DMS153 treated with DMSO at 0.1 percent for 48 hours (cell line): ENCODE data around the gene GLB1L.
"Not testable (repeated sequence)": the region's sequence is repeated elsewhere in the genome, so short reads cannot be mapped to it uniquely, and the experiment has no call there.

Experiments
- DNase-seq: peaks from one replicate; lab custom pipeline; 2025; ENCODE audit not compliant: unreplicated experiment; lab: John Stamatoyannopoulos, UW

GLB1L gene

DNA sequence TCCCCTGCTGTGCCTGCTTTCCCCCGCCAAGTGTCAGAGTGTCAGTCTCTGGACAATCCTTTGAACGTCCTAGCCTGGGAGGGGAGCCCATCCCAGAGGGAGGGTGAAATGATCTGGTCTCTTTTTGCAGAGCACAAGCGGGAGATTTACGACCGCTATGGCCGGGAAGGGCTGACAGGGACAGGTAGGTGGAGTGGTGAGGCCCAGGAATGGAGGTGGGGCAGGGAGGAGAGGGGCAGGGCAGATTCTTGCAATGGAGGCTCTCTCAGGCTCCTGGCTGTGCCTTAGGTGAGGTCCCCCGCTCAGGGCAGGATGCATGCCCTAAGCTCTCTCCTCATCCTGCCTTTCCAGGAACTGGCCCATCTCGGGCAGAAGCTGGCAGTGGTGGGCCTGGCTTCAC lies 36.3 kb upstream of the GLB1L start:
- no peak for DNase-seq

- no peak for DNase-seq
Observed at GRCh38 chr2:219280651-219281050, 35.4 kb upstream of the GLB1L start.

GRCh38 chr2:219279916-219280516 lies 34.8 kb upstream of the GLB1L start:
- DNase-seq: no peak

- peak; percentile 94 for DNase-seq
Observed at GRCh38 chr2:219279151-219279915, 34.1 kb upstream of the GLB1L start, which contains the start of gene DNAJB2. DNAJB2 (plus strand) TSS chr2:219279366; CDS start chr2:219279834, 468 bp downstream.

- DNase-seq: no peak
Observed at GRCh38 chr2:219278655-219279150, 33.5 kb upstream of the GLB1L start.

GRCh38 chr2:219277703-219278654 lies 32.7 kb upstream of the GLB1L start:
- DNase-seq: peak; percentile 68

GRCh38 chr2:219274361-219274921 lies 29.2 kb upstream of the GLB1L start:
- no peak for DNase-seq

DNA sequence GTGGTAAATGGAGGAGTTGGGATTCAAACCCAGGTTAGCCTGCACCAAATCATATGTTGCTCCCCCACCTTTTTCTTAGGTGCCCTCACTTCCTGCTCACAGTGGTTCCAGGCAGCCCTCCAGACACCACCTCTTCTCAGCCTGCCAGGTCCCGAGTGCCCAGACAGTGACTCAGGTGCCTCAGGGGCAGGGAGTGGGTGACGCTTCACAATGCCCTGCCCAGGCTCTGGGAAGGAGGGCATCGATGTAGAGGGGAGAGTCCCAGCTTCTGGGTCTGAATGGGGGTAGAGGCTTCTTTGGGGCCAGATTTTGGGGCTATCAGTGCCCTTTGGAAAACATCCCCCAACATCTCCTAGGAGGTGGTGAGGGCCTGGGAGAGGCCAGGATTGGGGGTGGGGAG lies 28.7 kb upstream of the GLB1L start:
- no peak for DNase-seq

GRCh38 chr2:219272995-219273394 lies 27.8 kb upstream of the GLB1L start:
- no peak for DNase-seq

GRCh38 chr2:219272356-219272755 lies 27.1 kb upstream of the GLB1L start:
- no peak for DNase-seq

- DNase-seq: no peak
Observed at GRCh38 chr2:219271021-219271420, 25.8 kb upstream of the GLB1L start.

GRCh38 chr2:219270055-219270372 lies 24.8 kb upstream of the GLB1L start:
- no peak for DNase-seq

DNA sequence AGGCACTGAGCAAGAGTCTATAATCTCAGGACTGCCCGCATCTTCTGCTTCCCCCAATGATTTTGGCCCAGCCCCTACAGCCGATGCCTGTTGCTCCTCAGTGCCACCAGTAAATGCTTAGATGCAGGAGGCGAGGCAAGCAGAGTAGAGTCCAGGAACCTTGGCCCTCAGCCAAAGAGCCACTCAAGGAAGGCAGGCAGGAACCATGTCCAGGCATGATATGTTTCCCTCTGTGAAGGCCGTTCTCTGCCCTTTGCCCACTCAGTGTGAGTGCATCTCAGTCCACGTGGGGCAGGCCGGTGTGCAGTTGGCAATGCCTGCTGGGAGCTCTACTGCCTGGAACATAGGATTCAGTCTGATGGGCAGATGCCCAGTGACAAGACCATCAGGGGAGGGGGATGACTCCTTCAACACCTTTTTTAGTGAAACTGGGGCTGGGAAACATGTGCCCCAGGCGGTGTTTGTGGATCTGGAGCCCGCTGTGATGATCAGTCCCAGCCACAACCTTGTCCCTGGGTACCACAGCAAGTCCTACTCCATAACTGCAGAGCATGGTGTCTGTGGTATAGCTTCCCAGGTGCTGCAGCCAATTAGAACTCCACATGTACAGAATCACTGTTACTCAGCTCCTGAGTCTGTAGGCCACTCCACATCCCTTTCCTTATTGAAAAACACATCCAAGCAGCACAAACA lies 24.3 kb upstream of the GLB1L start:
- peak; percentile 32 for DNase-seq

DNA sequence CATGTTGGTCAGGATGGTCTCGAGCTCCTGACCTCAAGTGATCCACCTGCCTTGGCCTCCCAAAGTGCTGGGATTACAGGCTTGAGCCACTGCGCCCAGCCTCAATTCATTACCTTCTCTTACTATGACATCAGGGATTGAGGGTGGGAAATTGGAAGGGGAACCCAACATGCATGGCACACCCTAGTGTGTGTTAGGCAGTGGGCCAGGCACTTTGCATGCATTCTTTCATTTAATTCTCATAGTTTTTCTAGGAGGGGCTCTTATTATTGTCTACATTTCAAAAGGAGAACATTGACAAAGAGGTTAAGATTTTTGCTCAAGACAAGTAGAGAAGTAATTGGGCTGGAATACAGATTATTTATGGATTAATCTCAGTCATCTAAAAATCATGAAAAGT lies 23.1 kb upstream of the GLB1L start:
- DNase-seq: no peak

DNA sequence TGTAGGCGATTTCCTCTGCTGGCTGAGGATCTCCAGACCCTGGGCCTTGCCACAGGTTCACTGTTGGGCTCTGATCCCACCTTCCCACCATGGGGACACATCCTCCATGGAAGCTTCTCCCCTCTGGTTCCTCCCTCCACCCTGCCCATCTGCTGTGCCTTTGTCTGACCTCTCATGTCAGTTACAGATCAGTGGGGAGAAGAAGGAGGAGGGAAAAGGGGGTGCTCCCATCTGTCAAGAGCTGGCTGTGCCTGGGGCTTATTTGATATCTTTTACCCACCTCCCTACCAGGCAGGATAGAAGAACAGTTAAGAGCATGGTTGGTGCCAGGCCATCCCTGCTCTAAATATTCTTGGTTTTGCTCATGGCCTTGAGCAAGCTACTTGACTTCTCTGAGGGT lies 21.6 kb upstream of the GLB1L start:
- no peak for DNase-seq

GRCh38 chr2:219266232-219266631 lies 21.0 kb upstream of the GLB1L start:
- DNase-seq: no peak

GRCh38 chr2:219261024-219261855 lies 16.0 kb upstream of the GLB1L start:
- no peak for DNase-seq

GRCh38 chr2:219258942-219259341 lies 13.7 kb upstream of the GLB1L start:
- not testable (repeated sequence) for DNase-seq

DNA sequence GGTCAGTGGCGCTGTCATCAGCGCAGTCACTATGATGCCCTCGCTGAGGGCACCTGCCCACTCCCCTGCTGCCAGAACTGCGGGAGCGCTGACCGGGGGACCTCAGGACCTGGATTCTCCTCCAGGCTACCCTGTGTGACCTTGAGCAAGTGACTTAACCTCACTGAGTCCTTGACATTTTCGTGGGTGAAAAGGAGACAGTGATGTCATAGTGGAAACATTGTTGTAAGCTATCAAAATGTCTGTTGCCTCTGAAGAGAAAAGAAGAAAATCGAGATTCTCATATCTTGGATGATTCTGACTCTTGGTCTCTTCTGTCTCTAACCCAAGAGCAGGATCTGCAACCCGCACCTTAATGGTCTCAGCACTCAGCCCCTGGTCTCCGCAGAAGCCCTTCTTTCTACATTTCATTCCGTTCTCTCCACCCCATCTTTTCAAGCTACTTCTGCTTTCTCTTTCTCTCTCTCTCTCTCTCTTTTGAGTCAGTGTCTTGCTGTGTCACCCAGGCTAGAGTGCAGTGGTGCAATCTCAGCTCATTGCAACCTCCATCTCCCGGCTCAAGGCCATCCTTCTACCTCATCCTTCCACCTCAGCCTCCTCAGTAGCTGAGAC lies 9.5 kb upstream of the GLB1L start:
- DNase-seq: no peak
